Heart right ventricle (tissue), 16 donors: ENCODE data around the gene SAG. TPM values are rescaled to one million over a fixed set of nuclear protein-coding genes. Genes with fewer than 3 reads are reported as not detected.

Experiments used
- ATAC-seq, 8 donors: fragments of 200-7000 bp; cut with Tn5 transposase; one replicate each; pipeline ENCODE4 v1.9.1; 2020; ENCODE audit warnings: mild to moderate bottlenecking in 8 of 8, moderate library complexity in 8 of 8, moderate number of reproducible peaks in 1 of 8
- DNase-seq, 2 donors: peaks; one replicate each; pipeline ENCODE4 v3.0.0-alpha.2; 2020
- H3K27ac ChIP-seq, 10 donors: fragments of 200-600 bp; sonication (generic) in 2 of 10; one replicate each; pipeline versions ENCODE4 v1.5.0 to v1.8.0; 2020 to 2022; ENCODE audit warnings: mild to moderate bottlenecking in 3 of 10
- H3K27me3 ChIP-seq, 7 donors: fragments of 200-600 bp; one replicate each; pipeline ENCODE4 v1.8.0; 2021 to 2022; ENCODE audit warnings: mild to moderate bottlenecking in 2 of 7
- H3K36me3 ChIP-seq, 9 donors: fragments of 200-600 bp; sonication (generic) in 1 of 9; one replicate each; pipeline versions ENCODE4 v1.5.0 to v1.8.0; 2020 to 2022; ENCODE audit warnings: mild to moderate bottlenecking in 2 of 9
- H3K4me1 ChIP-seq, 9 donors: fragments of 200-600 bp; sonication (generic) in 1 of 9; one replicate each; pipeline versions ENCODE4 v1.5.0 to v1.8.0; 2020 to 2022; ENCODE audit warnings: mild to moderate bottlenecking in 4 of 9
- H3K4me3 ChIP-seq, 10 donors: fragments of 200-600 bp; sonication (generic) in 2 of 10; one replicate each; pipeline versions ENCODE4 v1.5.0 to v1.8.0; 2020 to 2022; ENCODE audit warnings: mild to moderate bottlenecking in 7 of 10, moderate library complexity in 2 of 10
- H3K9me3 ChIP-seq, 11 donors: fragments of 200-600 bp in 10 of 11; sonication (generic) in 2 of 11; one replicate each; pipeline versions ENCODE4 v1.5.0 to v1.8.0; 2013 to 2022; ENCODE audit warnings: mild to moderate bottlenecking in 2 of 11, control low read depth in 1 of 11, moderate library complexity in 1 of 11
- CTCF ChIP-seq, 9 donors: fragments of 200-600 bp; sonication (generic) in 2 of 9; IDR thresholded peaks; one replicate each; pipeline versions ENCODE4 v1.5.0 to v1.8.0; 2021 to 2022; ENCODE audit warnings: antibody characterized with exemption in 9 of 9, mild to moderate bottlenecking in 5 of 9, moderate library complexity in 1 of 9
- WGBS, 2 donors: extraction: QIAGEN DNeasy Blood & Tissue Kit; methylation state at CpG; one replicate each; pipeline ENCODE4 v1.1.7; 2013; ENCODE audit warnings: inconsistent platforms in 1 of 2; 5-methylcytosine and 5-hydroxymethylcytosine counted together
- intact Hi-C, 10 donors: fragments of 100-400 bp; cut with DNase I; formaldehyde crosslinking; loops; one replicate each; pipeline versions ENCODE4 v1.11.1 to v1.14.2; 2022
- polyA plus RNA-seq, 2 donors: library from polyadenylated mRNA; stranded (reverse); fragments of 200-250 nt; gene quantifications; one replicate each; pipeline ENCODE4 v1.2.3, GENCODE V29; 2013
- total RNA-seq, 10 donors: library from RNA; stranded (reverse); fragmentation: NEBNext Ultra II Directional in 3 of 10; extraction: Animal tissue kit (Norgen Biotek cat#: 25700) in 3 of 10; gene quantifications; one replicate each; pipeline versions ENCODE4 v1.2.1 to v1.2.4, GENCODE V29; 2021 to 2023
- donor health status: Arrhythmogenic right ventricular cardiomyopathy.
- donor health status: ischemic (EF 13 %, LVEDD 7.1; RV severe dilation, severe dysfunction).
- donor health status: healthy with polysubstance abuse.
- donor health status: DM: no; HTN: yes; CAD: no.
- donor health status: DM: no; HTN: no; CAD: no.
- donor health status: ischemic (EF 25% LVEDD 6.9; RV normal size, moderate dysfunction).
- donor health status: ischemic (EF 25% LVEDD 5.7; RV mildly dilated, moderate dysfunction).
- donor health status: healthy.
- donor health status: DM: yes; HTN: yes; CAD: no.
- donor health status: Ischemic cardiomyopathy.
- donor health status: ischemic (EF 35%, LVEDD 5.7; RV mildly dilated, moderate dysfunction).
- donor health status: nonischemic (EF 11% LVEDD 7.7; RV severe dilation, severe dysfunction).
- donor health status: DM: yes; HTN: yes; CAD: no.
- donor health status: PGD.
- donor health status: ischemic (EF 29% LVEDD 5.4; RV normal size, mild dysfunction).
- donor health status: nonischemic (EF 23%, LVEDD 6.1; RV moderate dilation, normal function).

The SAG gene
- total and polyA plus RNA-seq, 12 donors: not detected

- DNase-seq (no peak), ATAC-seq (no peak)
- 82 to 83% methylated on average over 5 of the region's 5 CpGs for WGBS, 2 donors
- intact Hi-C loops: loop anchor here in 1 of 10 donors (10.0 kb wide), 1 partner anchor 502 kb away; no protein-coding TSS in a partner anchor
- no peak overlapping the region for H3K4me3 ChIP-seq
- H3K27me3 ChIP-seq: peaks cover 0 to 5% (median 0%) of the 10 kb centered on the region in 7 donors
- peaks cover 0 to 8% (median 0%) of the 10 kb centered on the region in 9 donors for H3K4me1 ChIP-seq
- H3K9me3 ChIP-seq: peaks cover 0 to 5% (median 0%) of the 10 kb centered on the region in 11 donors
- no peak overlapping the region for H3K27ac ChIP-seq
- H3K36me3 ChIP-seq: no peaks in the 10 kb centered on the region
- no peak for TF ChIP-seq CTCF (IDR thresholded peaks at IDR 0.05)
Measured at GRCh38 chr2:233342301-233342700, 34.7 kb downstream of the SAG start.

- no peak for TF ChIP-seq CTCF (IDR thresholded peaks at IDR 0.05)
- intact Hi-C loops: loop anchor here in 1 of 10 donors (10.0 kb wide), 1 partner anchor 502 kb away; no protein-coding TSS in a partner anchor
- no peak overlapping the region for H3K27ac ChIP-seq
- H3K36me3 ChIP-seq: no peaks in the 10 kb centered on the region
- 90 to 91% methylated on average over 15 of the region's 15 CpGs for WGBS, 2 donors
- no peak overlapping the region for H3K4me3 ChIP-seq
- DNase-seq: no peak
- peaks cover 0 to 5% (median 0%) of the 10 kb centered on the region in 11 donors for H3K9me3 ChIP-seq
- H3K27me3 ChIP-seq: peaks cover 0 to 1% (median 0%) of the 10 kb centered on the region in 7 donors
- no peak for ATAC-seq
- H3K4me1 ChIP-seq: peaks cover 0 to 8% (median 0%) of the 10 kb centered on the region in 9 donors
Measured at GRCh38 chr2:233343171-233343705, 35.6 kb downstream of the SAG start.

- no peak for ATAC-seq
- no peak overlapping the region for H3K4me3 ChIP-seq
- peaks cover 0 to 31% (median 4%) of the 10 kb centered on the region in 9 donors for H3K4me1 ChIP-seq
- no peaks in the 10 kb centered on the region for H3K27me3 ChIP-seq
- intact Hi-C loops: loop anchor here in 1 of 10 donors (10.0 kb wide), 1 partner anchor 498 kb away; no protein-coding TSS in a partner anchor
- TF ChIP-seq CTCF (IDR thresholded peaks at IDR 0.05): no peak
- no peak for DNase-seq
- no peak overlapping the region for H3K27ac ChIP-seq
- peaks cover 0 to 2% (median 0%) of the 10 kb centered on the region in 11 donors for H3K9me3 ChIP-seq
- no peaks in the 10 kb centered on the region for H3K36me3 ChIP-seq
- WGBS, 2 donors: 93 to 94% methylated on average over 12 of the region's 12 CpGs
Measured at GRCh38 chr2:233346376-233346775, 38.8 kb downstream of the SAG start.

GRCh38 chr2:233346930-233347329, 39.3 kb downstream of the SAG start:
- ATAC-seq: no peak

More at GRCh38 chr2:233346930-233347329, 39.3 kb downstream of the SAG start:
- H3K27me3 ChIP-seq: no peaks in the 10 kb centered on the region
- peaks cover 0 to 34% (median 4%) of the 10 kb centered on the region in 9 donors for H3K4me1 ChIP-seq
- WGBS, 2 donors: 64 to 81% methylated on average over 9 of the region's 9 CpGs
- H3K36me3 ChIP-seq: no peaks in the 10 kb centered on the region
- intact Hi-C loops: loop anchor here in 1 of 10 donors (10.0 kb wide), 1 partner anchor 498 kb away; no protein-coding TSS in a partner anchor
- H3K27ac ChIP-seq: no peak overlapping the region
- no peak overlapping the region for H3K4me3 ChIP-seq
- TF ChIP-seq CTCF (IDR thresholded peaks at IDR 0.05): no peak
- H3K9me3 ChIP-seq: no peaks in the 10 kb centered on the region
- no peak for DNase-seq
